GM19239 (cell line): Measurements from ENCODE around the gene LIMS4.
"Not testable (repeated sequence)": the region's sequence is repeated elsewhere in the genome, so short reads cannot be mapped to it uniquely, and the experiment has no call there.

ENCODE experiments used
- DNase-seq: peaks from one replicate; pipeline ENCODE4 v3.0.0; 2011; ENCODE audit warnings: low spot score; ENCODE audit not compliant: insufficient read length
- FAIRE-seq: peaks from 2 replicates; lab custom pipeline; 2011; peaks lifted over from hg19 to GRCh38; lab: Jason Lieb, UNC

LIMS4 gene

DNA sequence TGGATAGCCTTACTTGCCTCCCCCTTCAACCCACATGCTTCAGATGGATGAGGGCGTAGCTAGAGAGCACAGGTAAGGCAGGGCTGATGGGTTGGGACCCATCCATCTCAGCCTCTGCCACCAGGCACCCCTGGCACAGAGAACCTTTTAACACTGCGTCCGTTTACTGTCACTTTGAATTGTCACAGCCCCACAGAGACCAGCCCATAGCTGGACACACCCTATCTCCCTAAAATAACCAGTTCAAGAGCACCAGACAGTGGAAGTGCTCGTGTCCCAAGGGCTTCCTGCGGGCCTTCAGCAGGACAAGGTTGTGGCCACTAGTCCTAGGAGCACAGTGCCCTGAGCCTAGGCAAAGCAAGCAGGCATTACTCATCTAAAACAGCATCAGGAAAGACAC is 76.6 kb downstream of the LIMS4 start:
- FAIRE-seq, DNase-seq: not testable (repeated sequence)
